H1 (cell line): ENCODE data around the gene ESPNL. TPM values are rescaled to one million over a fixed set of nuclear protein-coding genes. Genes with fewer than 3 reads are reported as not detected.

Experiments used
- BRCA1 ChIP-seq: IDR thresholded peaks from 2 replicates; pipeline ENCODE4 v1.6.1; 2012; ENCODE audit warnings: low read depth, low read length, improper control_type of control experiment
- CBX8 ChIP-seq: fragments of 300-800, 300-1000 bp; sonication (generic); IDR thresholded peaks from 2 replicates; pipeline ENCODE4 v1.7.1; 2016; ENCODE audit warnings: low read depth, low read length, borderline replicate concordance
- CHD7 ChIP-seq: fragments of 300-600 bp; sonication (generic); IDR thresholded peaks from 2 replicates; pipeline ENCODE4 v1.7.1; 2012; ENCODE audit warnings: low read length, moderate library complexity, mild to moderate bottlenecking, inconsistent platforms; ENCODE audit not compliant: insufficient replicate concordance
- EP300 ChIP-seq, 2 experiments: IDR thresholded peaks; 1 replicate in 1 of 2; 2 replicates in 1 of 2; pipeline ENCODE4 v1.6.1; 2011 to 2012; ENCODE audit warnings: low read depth in 2 of 2, low read length in 2 of 2, mild to moderate bottlenecking in 2 of 2, borderline replicate concordance in 1 of 2, inconsistent platforms in 1 of 2, moderate library complexity in 1 of 2
- FOSL1 ChIP-seq: IDR thresholded peaks from 2 replicates; pipeline ENCODE4 v1.6.1; 2011; ENCODE audit warnings: mild to moderate bottlenecking, low read depth, low read length, moderate library complexity; ENCODE audit not compliant: insufficient read depth
- NANOG ChIP-seq: IDR thresholded peaks from 2 replicates; pipeline ENCODE4 v1.6.1; 2011; ENCODE audit warnings: low read length, low read depth, mild to moderate bottlenecking, inconsistent platforms; ENCODE audit not compliant: insufficient read depth, poor library complexity, severe bottlenecking
- RAD21 ChIP-seq, 2 experiments: IDR thresholded peaks in 1 of 2; conservative IDR thresholded peaks in 1 of 2; 2 replicates each; pipeline ENCODE4 v1.6.1; 2011; ENCODE audit warnings: low read depth in 2 of 2, low read length in 2 of 2, improper control_type of control experiment in 1 of 2, inconsistent platforms in 1 of 2, mild to moderate bottlenecking in 1 of 2, moderate library complexity in 1 of 2
- RFX5 ChIP-seq: IDR thresholded peaks from 2 replicates; pipeline ENCODE4 v1.6.1; 2011; ENCODE audit warnings: low read depth, low read length, improper control_type of control experiment, borderline replicate concordance
- SRF ChIP-seq: IDR thresholded peaks from 2 replicates; pipeline ENCODE4 v1.6.1; 2011; ENCODE audit warnings: mild to moderate bottlenecking, low read depth, low read length, moderate library complexity
- TBP ChIP-seq: IDR thresholded peaks from 2 replicates; pipeline ENCODE4 v1.6.1; 2011; ENCODE audit warnings: low read depth, low read length, improper control_type of control experiment
- TCF12 ChIP-seq: IDR thresholded peaks from 2 replicates; pipeline ENCODE4 v1.6.1; 2011; ENCODE audit warnings: low read depth, mild to moderate bottlenecking, low read length
- polyA plus RNA-seq, 7 experiments: library from polyadenylated mRNA; depleted of rRNA in 3 of 7; stranded (reverse) in 5 of 7; unstranded in 2 of 7; fragments of >200 nt in 5 of 7; fragments of 200-250 nt in 2 of 7; gene quantifications; 1 replicate in 5 of 7; 2 replicates in 1 of 7; 4 replicates in 1 of 7; pipeline versions ENCODE4 v1.2.1 to v1.2.3, GENCODE V29; 2011 to 2013; ENCODE audit warnings: missing spikeins in 2 of 7, mixed read lengths in 2 of 7
- total RNA-seq: library from RNA; stranded (reverse); fragmentation: NEBNext Ultra II Directional; extraction: Animal tissue kit (Norgen Biotek cat#: 25700); gene quantifications from 2 replicates; pipeline ENCODE4 v1.2.1, GENCODE V29; 2021

Gene ESPNL
- total and polyA plus RNA-seq, 2 of the 8 experiments (the other 6 are each of a cell fraction or from before 2014, with no cell fraction given): 0.68 to 1.3 TPM

GRCh38 chr2:238159071-238159539 is 59.0 kb downstream of the ESPNL start (continued):
- TF ChIP-seq CHD7 (no peak), CBX8 (no peak), RAD21 (IDR thresholded peaks at IDR 0.05 in 1 of 2, conservative IDR thresholded peaks at IDR 0.05 in 1 of 2; ENCODE audit: low read depth in 2 of 2, low read length in 2 of 2) (no peak), EP300 (IDR thresholded peaks at IDR 0.05; ENCODE audit: borderline replicate concordance in 1 of 2, low read depth in 2 of 2, low read length in 2 of 2) (no peak), TBP (no peak), BRCA1 (no peak), RFX5 (no peak), TCF12 (no peak), NANOG (no peak), FOSL1 (no peak), SRF (no peak)
